GM21360 (cell line): ENCODE data around the gene CLEC18A.
"Not testable (repeated sequence)": the region's sequence is repeated elsewhere in the genome, so short reads cannot be mapped to it uniquely, and the experiment has no call there.

Experiments used
- ATAC-seq: cut with Tn5 transposase; IDR thresholded peaks from one replicate; pipeline ENCODE4 v1.9.1; 2021; ENCODE audit warnings: mild to moderate bottlenecking, moderate library complexity; ENCODE audit not compliant: unreplicated experiment

The CLEC18A gene

GRCh38 chr16:69950411-69950810 is 723 bp upstream of the CLEC18A start:
- not testable (repeated sequence) for ATAC-seq

GRCh38 chr16:69951672-69952031 is 518 bp downstream of the CLEC18A start:
- ATAC-seq = not testable (repeated sequence)

GRCh38 chr16:69952116-69952515 is 982 bp downstream of the CLEC18A start:
- not testable (repeated sequence) for ATAC-seq

- ATAC-seq = not testable (repeated sequence)
These were observed 1.6 kb downstream of the CLEC18A start for GRCh38 chr16:69952572-69953355.

- ATAC-seq = not testable (repeated sequence)
These were observed 3.1 kb downstream of the CLEC18A start for GRCh38 chr16:69954241-69954640.

- ATAC-seq = not testable (repeated sequence)
These were observed 12.2 kb downstream of the CLEC18A start for GRCh38 chr16:69963312-69963711.

GRCh38 chr16:69964960-69965660 is 14.0 kb downstream of the CLEC18A start:
- ATAC-seq = not testable (repeated sequence)

- ATAC-seq = not testable (repeated sequence)
These were observed 14.5 kb downstream of the CLEC18A start for GRCh38 chr16:69965661-69966054.

- ATAC-seq = not testable (repeated sequence)
These were observed 16.6 kb downstream of the CLEC18A start for GRCh38 chr16:69967688-69968087.

GRCh38 chr16:69968125-69968524 is 17.0 kb downstream of the CLEC18A start:
- not testable (repeated sequence) for ATAC-seq

GRCh38 chr16:69969657-69970056 is 18.5 kb downstream of the CLEC18A start:
- ATAC-seq = not testable (repeated sequence)

GRCh38 chr16:69972120-69972519 is 21.0 kb downstream of the CLEC18A start:
- ATAC-seq = not testable (repeated sequence)

GRCh38 chr16:69972935-69973334 is 21.8 kb downstream of the CLEC18A start:
- ATAC-seq = not testable (repeated sequence)

GRCh38 chr16:69985196-69985595 is 34.1 kb downstream of the CLEC18A start:
- not testable (repeated sequence) for ATAC-seq

- not testable (repeated sequence) for ATAC-seq
These were observed 46.8 kb downstream of the CLEC18A start for GRCh38 chr16:69997956-69998355.

GRCh38 chr16:69999801-70000200 is 48.7 kb downstream of the CLEC18A start:
- ATAC-seq = not testable (repeated sequence)

- not testable (repeated sequence) for ATAC-seq
These were observed 52.4 kb downstream of the CLEC18A start for GRCh38 chr16:70003511-70003910.

GRCh38 chr16:70008604-70009003 is 57.5 kb downstream of the CLEC18A start:
- not testable (repeated sequence) for ATAC-seq

- ATAC-seq = not testable (repeated sequence)
These were observed 59.5 kb downstream of the CLEC18A start for GRCh38 chr16:70010615-70011014.

GRCh38 chr16:70011120-70011519 is 60.0 kb downstream of the CLEC18A start:
- not testable (repeated sequence) for ATAC-seq

GRCh38 chr16:70012354-70012753 is 61.2 kb downstream of the CLEC18A start:
- ATAC-seq = not testable (repeated sequence)

GRCh38 chr16:70012951-70013350 is 61.8 kb downstream of the CLEC18A start:
- ATAC-seq = not testable (repeated sequence)
